Hepatocyte (in vitro differentiated cells): ENCODE data around the gene ITGBL1. TPM values are rescaled to one million over a fixed set of nuclear protein-coding genes. Genes with fewer than 3 reads are reported as not detected.
A peak's percentile ranks its signal among the peaks of the same experiment; 100 is the strongest.

Source experiments
- DNase-seq: peaks from one replicate; pipeline ENCODE4 v3.0.0-alpha.2; 2016; ENCODE audit warnings: low spot score
- H2AFZ ChIP-seq: fragments of 200-600 bp; sonication (generic); 2 replicates; pipeline ENCODE4 v1.6.0; 2016; ENCODE audit warnings: antibody characterized with exemption, mild to moderate bottlenecking
- H3K27ac ChIP-seq: fragments of 200-600 bp; sonication (generic); 2 replicates; pipeline ENCODE4 v1.5.1; 2016; ENCODE audit warnings: mild to moderate bottlenecking
- H3K27me3 ChIP-seq: fragments of 200-600 bp; sonication (generic); 2 replicates; pipeline ENCODE4 v1.6.1; 2016
- H3K36me3 ChIP-seq: fragments of 200-600 bp; sonication (generic); replicated peaks from 2 replicates; pipeline ENCODE4 v1.5.1; 2016; ENCODE audit warnings: low read depth; ENCODE audit not compliant: insufficient read depth
- H3K4me1 ChIP-seq: fragments of 200-600 bp; sonication (generic); 2 replicates; pipeline ENCODE4 v1.5.1; 2016; ENCODE audit warnings: mild to moderate bottlenecking, moderate library complexity; ENCODE audit not compliant: insufficient read depth
- H3K4me2 ChIP-seq: fragments of 200-600 bp; sonication (generic); 2 replicates; pipeline ENCODE4 v1.6.0; 2016
- H3K4me3 ChIP-seq: fragments of 200-600 bp; sonication (generic); 2 replicates; pipeline ENCODE4 v1.5.1; 2016; ENCODE audit warnings: mild to moderate bottlenecking
- H3K79me2 ChIP-seq: fragments of 200-600 bp; sonication (generic); 2 replicates; pipeline ENCODE4 v1.6.0; 2017; ENCODE audit warnings: mild to moderate bottlenecking
- H3K9me2 ChIP-seq: fragments of 200-600 bp; sonication (generic); replicated peaks from 2 replicates; pipeline ENCODE4 v1.6.0; 2017; ENCODE audit warnings: mild to moderate bottlenecking; ENCODE audit not compliant: insufficient read depth
- H3K9me3 ChIP-seq: fragments of 200-600 bp; sonication (generic); 2 replicates; pipeline ENCODE4 v1.5.1; 2016; ENCODE audit warnings: low read depth, mild to moderate bottlenecking
- H4K20me1 ChIP-seq: fragments of 200-600 bp; sonication (generic); 2 replicates; pipeline ENCODE4 v1.6.0; 2016; ENCODE audit warnings: mild to moderate bottlenecking; ENCODE audit not compliant: insufficient read depth, poor library complexity, severe bottlenecking
- CTCF ChIP-seq: fragments of 200-600 bp; sonication (generic); IDR thresholded peaks from 2 replicates; pipeline ENCODE4 v1.5.1; 2016; ENCODE audit warnings: antibody characterized with exemption, mild to moderate bottlenecking; ENCODE audit not compliant: poor library complexity
- EZH2 ChIP-seq: fragments of 200-600 bp; sonication (generic); IDR thresholded peaks from 2 replicates; pipeline ENCODE4 v1.6.1; 2016; ENCODE audit warnings: antibody characterized with exemption, mild to moderate bottlenecking, borderline replicate concordance
- EZH2phosphoT487 ChIP-seq: fragments of 200-600 bp; sonication (generic); IDR thresholded peaks from one replicate; pipeline ENCODE4 v1.6.1; 2018; ENCODE audit warnings: antibody characterized with exemption, mild to moderate bottlenecking, low read depth, moderate library complexity; ENCODE audit not compliant: unreplicated experiment, severe bottlenecking
- WGBS: methylation state at CpG from one replicate; pipeline ENCODE4 v1.1.6; 2016; ENCODE audit warnings: low lambda C conversion rate; ENCODE audit errors: missing lambda C conversion rate; 5-methylcytosine and 5-hydroxymethylcytosine counted together
- polyA plus RNA-seq: library from polyadenylated mRNA; unstranded; fragments of >200 nt; fragmentation: Nextera tagmentation; extraction: Ambion mirVana; gene quantifications from 2 replicates; pipeline ENCODE4 v1.2.1, GENCODE V29; 2016
- total RNA-seq: library from RNA; depleted of rRNA; stranded (reverse); fragments of >200 nt; gene quantifications from 2 replicates; pipeline ENCODE4 v1.2.3, GENCODE V29; 2014

The ITGBL1 gene
- total and polyA plus RNA-seq, 2 experiments from 2014 or later: 0.33 TPM; not detected in 1

- no peaks in the 10 kb centered on the region for H3K36me3 ChIP-seq
- no peaks in the 10 kb centered on the region for H3K27me3 ChIP-seq
- no peak overlapping the region for H3K4me3 ChIP-seq
- TF ChIP-seq CTCF: no peak
- peak overlapping the region; percentile 2 for H3K27ac ChIP-seq
- no peaks in the 10 kb centered on the region for H3K79me2 ChIP-seq
- no peaks in the 10 kb centered on the region for H3K9me2 ChIP-seq
- H2AFZ ChIP-seq: no peak overlapping the region
- no peaks in the 10 kb centered on the region for H4K20me1 ChIP-seq
- no peak overlapping the region for H3K4me2 ChIP-seq
- WGBS: 82% methylated on average over 3 of the region's 3 CpGs
- no peaks in the 10 kb centered on the region for H3K4me1 ChIP-seq
- no peak for DNase-seq
- H3K9me3 ChIP-seq: no peaks in the 10 kb centered on the region
Observed at GRCh38 chr13:101489643-101490405, 37.3 kb downstream of the ITGBL1 start.

GRCh38 chr13:101490406-101491015 lies 38.0 kb downstream of the ITGBL1 start:
- no peaks in the 10 kb centered on the region for H3K9me2 ChIP-seq
- H2AFZ ChIP-seq: no peak overlapping the region

GRCh38 chr13:101492251-101492910 lies 39.9 kb downstream of the ITGBL1 start:
- no peaks in the 10 kb centered on the region for H3K9me3 ChIP-seq
- no peaks in the 10 kb centered on the region for H3K4me1 ChIP-seq
- no peak overlapping the region for H3K4me3 ChIP-seq
- H3K79me2 ChIP-seq: no peaks in the 10 kb centered on the region
- TF ChIP-seq CTCF (no peak), EZH2 (no peak), EZH2phosphoT487 (no peak)
- no peak for DNase-seq
- WGBS: 99% methylated on average over 3 of the region's 3 CpGs
- H3K4me2 ChIP-seq: no peak overlapping the region
- no peaks in the 10 kb centered on the region for H3K27me3 ChIP-seq
- no peaks in the 10 kb centered on the region for H3K9me2 ChIP-seq
- H2AFZ ChIP-seq: no peak overlapping the region
- no peaks in the 10 kb centered on the region for H4K20me1 ChIP-seq
- H3K27ac ChIP-seq: no peak overlapping the region
- no peaks in the 10 kb centered on the region for H3K36me3 ChIP-seq

More at GRCh38 chr13:101490406-101491015, 38.0 kb downstream of the ITGBL1 start:
- TF ChIP-seq EZH2 (no peak), CTCF (no peak), EZH2phosphoT487 (no peak)
- no peak for DNase-seq
- Histone ChIP-seq H3K4me2 (no peak overlapping the region), H3K27me3 (no peaks in the 10 kb centered on the region), H3K79me2 (no peaks in the 10 kb centered on the region), H3K9me3 (no peaks in the 10 kb centered on the region), H3K27ac (peak overlapping the region; percentile 2), H4K20me1 (no peaks in the 10 kb centered on the region), H3K4me1 (no peaks in the 10 kb centered on the region), H3K4me3 (no peak overlapping the region), H3K36me3 (no peaks in the 10 kb centered on the region)
